Gastrocnemius medialis (tissue), 4 donors: ENCODE data around the gene ELK3. TPM values are rescaled to one million over a fixed set of nuclear protein-coding genes. Genes with fewer than 3 reads are reported as not detected.

Source experiments
- ATAC-seq, 2 donors: fragments of 150-250 bp; one replicate each; pipeline ENCODE4 v1.9.1; 2016
- DNase-seq, 2 donors: peaks; one replicate each; pipeline ENCODE4 v3.0.0-alpha.2; 2019
- H3K27ac ChIP-seq, 4 donors: fragments of 200-600 bp; sonication (generic); 1 replicate in 1 of 4; 2 replicates in 3 of 4; pipeline ENCODE4 v1.5.1; 2016 to 2018; ENCODE audit warnings: mild to moderate bottlenecking in 2 of 4, moderate library complexity in 1 of 4
- H3K27me3 ChIP-seq, 3 donors: fragments of 200-600 bp; sonication (generic) in 2 of 3; 1 replicate in 1 of 3; 2 replicates in 2 of 3; pipeline versions ENCODE4 v1.5.1 to v1.6.0; 2016 to 2019; ENCODE audit warnings: mild to moderate bottlenecking in 1 of 3, moderate library complexity in 1 of 3
- H3K36me3 ChIP-seq, 2 donors: fragments of 200-600 bp; sonication (generic) in 1 of 2; one replicate each; pipeline ENCODE4 v1.5.1; 2017 to 2018
- H3K4me1 ChIP-seq, 2 donors: fragments of 200-600 bp; sonication (generic) in 1 of 2; one replicate each; pipeline ENCODE4 v1.5.1; 2016 to 2017; ENCODE audit warnings: mild to moderate bottlenecking in 2 of 2
- H3K4me3 ChIP-seq, 4 donors: fragments of 200-600 bp; sonication (generic) in 3 of 4; 1 replicate in 1 of 4; 2 replicates in 3 of 4; pipeline ENCODE4 v1.5.1; 2016 to 2019; ENCODE audit warnings: mild to moderate bottlenecking in 2 of 4
- H3K9me3 ChIP-seq, 3 donors: fragments of 200-600 bp; sonication (generic) in 2 of 3; 1 replicate in 1 of 3; 2 replicates in 2 of 3; pipeline ENCODE4 v1.5.1; 2016 to 2019
- CTCF ChIP-seq, 5 experiments: fragments of 450-650 bp in 3 of 5; fragments of 200-600 bp in 2 of 5; sonication (generic) in 2 of 5; IDR thresholded peaks in 4 of 5; conservative IDR thresholded peaks in 1 of 5; 1 replicate in 4 of 5; 2 replicates in 1 of 5; pipeline ENCODE4 v1.5.1; 2016 to 2019; ENCODE audit warnings: antibody characterized with exemption in 5 of 5, mild to moderate bottlenecking in 3 of 5, moderate library complexity in 3 of 5
- POLR2A ChIP-seq, 2 donors: fragments of 450-650 bp; IDR thresholded peaks; one replicate each; pipeline ENCODE4 v1.6.1; 2017; ENCODE audit warnings: antibody characterized with exemption in 2 of 2, mild to moderate bottlenecking in 2 of 2, moderate library complexity in 2 of 2
- in situ Hi-C, 4 donors: fragments of 200-750 bp; cut with MboI; loops; one replicate each; pipeline versions ENCODE4 v1.15.0 to v1.8.0; 2017; ENCODE audit warnings: low sequenced_read_pairs in 4 of 4
- intact Hi-C: fragments of 100-400 bp; cut with DNase I; formaldehyde crosslinking; loops from one replicate; pipeline ENCODE4 v1.15.1; 2023; ENCODE audit warnings: low total_unique reads
- total RNA-seq, 4 donors: library from RNA; depleted of rRNA; stranded (reverse); fragments of >200 nt; gene quantifications; one replicate each; pipeline versions ENCODE4 v1.1.0 to v1.2.3, GENCODE V29; 2016

ELK3 gene
- total RNA-seq, 4 donors from 2014 or later, result 3.7 to 6.6 (median 4.9) TPM

- DNase-seq (no peak), ATAC-seq (no peak)
- intact Hi-C loops, result no loop called here
- in situ Hi-C loops, result no loop called here
- no peak for TF ChIP-seq POLR2A (IDR thresholded peaks at IDR 0.05)
- no peak for TF ChIP-seq CTCF (IDR thresholded peaks at IDR 0.05 in 4 of 5, conservative IDR thresholded peaks at IDR 0.05 in 1 of 5)
- Histone ChIP-seq H3K27me3 (no peaks in the 10 kb centered on the region), H3K9me3 (no peaks in the 10 kb centered on the region), H3K4me3 (no peak overlapping the region), H3K4me1 (peaks cover 5 to 17% of the 10 kb centered on the region in 2 donors), H3K36me3 (no peaks in the 10 kb centered on the region), H3K27ac (no peak overlapping the region)
These were observed 31.8 kb downstream of the ELK3 start for GRCh38 chr12:96225994-96226399.

- H3K4me3 ChIP-seq, result no peak overlapping the region
- H3K4me1 ChIP-seq, result peaks cover 5 to 17% of the 10 kb centered on the region in 2 donors
These were observed 32.2 kb downstream of the ELK3 start for GRCh38 chr12:96226401-96226800.

GRCh38 chr12:96226801-96227348 is 32.7 kb downstream of the ELK3 start:
- in situ Hi-C loops (no loop called here), intact Hi-C loops (no loop called here)
- no peak for TF ChIP-seq CTCF (IDR thresholded peaks at IDR 0.05 in 4 of 5, conservative IDR thresholded peaks at IDR 0.05 in 1 of 5)
- peaks cover 5 to 17% of the 10 kb centered on the region in 2 donors for H3K4me1 ChIP-seq
- no peaks in the 10 kb centered on the region for H3K36me3 ChIP-seq
- no peak for ATAC-seq
- H3K9me3 ChIP-seq, result no peaks in the 10 kb centered on the region
- H3K27ac ChIP-seq, result no peak overlapping the region
- no peaks in the 10 kb centered on the region for H3K27me3 ChIP-seq
- no peak for DNase-seq
- H3K4me3 ChIP-seq, result no peak overlapping the region

More at GRCh38 chr12:96226401-96226800, 32.2 kb downstream of the ELK3 start:
- H3K27ac ChIP-seq, result no peak overlapping the region
- intact Hi-C loops, result no loop called here
- no peaks in the 10 kb centered on the region for H3K36me3 ChIP-seq
- ATAC-seq (no peak), DNase-seq (no peak)
- in situ Hi-C loops, result no loop called here
- no peaks in the 10 kb centered on the region for H3K9me3 ChIP-seq
- H3K27me3 ChIP-seq, result no peaks in the 10 kb centered on the region
- TF ChIP-seq POLR2A (IDR thresholded peaks at IDR 0.05) (no peak), CTCF (IDR thresholded peaks at IDR 0.05 in 4 of 5, conservative IDR thresholded peaks at IDR 0.05 in 1 of 5) (no peak)

- H3K4me1 ChIP-seq, result peaks cover 5 to 17% of the 10 kb centered on the region in 2 donors
- H3K4me3 ChIP-seq, result no peak overlapping the region
- no peaks in the 10 kb centered on the region for H3K27me3 ChIP-seq
- no peak overlapping the region for H3K27ac ChIP-seq
- no peak for ATAC-seq
- TF ChIP-seq CTCF (IDR thresholded peaks at IDR 0.05 in 4 of 5, conservative IDR thresholded peaks at IDR 0.05 in 1 of 5) (no peak), POLR2A (IDR thresholded peaks at IDR 0.05) (no peak)
- H3K36me3 ChIP-seq, result no peaks in the 10 kb centered on the region
- intact Hi-C loops (no loop called here), in situ Hi-C loops (no loop called here)
- DNase-seq, result no peak
- H3K9me3 ChIP-seq, result no peaks in the 10 kb centered on the region
These were observed 33.4 kb downstream of the ELK3 start for GRCh38 chr12:96227365-96228106.
